NCI-H510A treated with DMSO at 0.1 percent for 48 hours (cell line): ENCODE measurements around the gene PPARD.
"Not testable (repeated sequence)": the region's sequence is repeated elsewhere in the genome, so short reads cannot be mapped to it uniquely, and the experiment has no call there.

Source experiments
- DNase-seq: peaks from one replicate; lab custom pipeline; 2025; lab: John Stamatoyannopoulos, UW

The PPARD gene

DNA sequence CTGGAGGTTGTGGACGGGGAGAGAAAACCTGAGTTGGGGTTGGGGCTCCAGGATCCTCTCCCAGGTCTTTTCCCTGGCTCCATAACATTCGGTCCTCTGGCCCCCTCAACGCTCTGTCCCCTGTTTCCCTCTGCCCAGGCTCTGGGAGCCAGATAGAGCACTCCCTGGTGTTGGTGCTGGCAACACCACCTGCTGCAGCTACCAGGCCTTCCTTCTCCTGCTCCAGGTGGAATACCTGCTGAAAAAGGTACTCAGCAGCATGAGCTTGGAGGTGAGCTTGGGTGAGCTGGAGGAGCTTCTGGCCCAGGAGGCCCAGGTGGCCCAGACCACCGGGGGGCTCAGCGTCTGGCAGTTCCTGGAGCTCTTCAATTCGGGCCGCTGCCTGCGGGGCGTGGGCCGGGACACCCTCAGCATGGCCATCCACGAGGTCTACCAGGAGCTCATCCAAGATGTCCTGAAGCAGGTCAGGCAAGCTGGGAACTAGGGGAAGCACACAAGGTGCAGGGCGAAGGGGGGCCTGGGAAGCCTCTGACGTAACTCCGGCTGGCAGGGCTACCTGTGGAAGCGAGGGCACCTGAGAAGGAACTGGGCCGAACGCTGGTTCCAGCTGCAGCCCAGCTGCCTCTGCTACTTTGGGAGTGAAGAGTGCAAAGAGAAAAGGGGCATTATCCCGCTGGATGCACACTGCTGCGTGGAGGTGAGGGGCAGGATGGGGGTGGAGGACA is 30.1 kb upstream of the PPARD start:
- no peak for DNase-seq

DNA sequence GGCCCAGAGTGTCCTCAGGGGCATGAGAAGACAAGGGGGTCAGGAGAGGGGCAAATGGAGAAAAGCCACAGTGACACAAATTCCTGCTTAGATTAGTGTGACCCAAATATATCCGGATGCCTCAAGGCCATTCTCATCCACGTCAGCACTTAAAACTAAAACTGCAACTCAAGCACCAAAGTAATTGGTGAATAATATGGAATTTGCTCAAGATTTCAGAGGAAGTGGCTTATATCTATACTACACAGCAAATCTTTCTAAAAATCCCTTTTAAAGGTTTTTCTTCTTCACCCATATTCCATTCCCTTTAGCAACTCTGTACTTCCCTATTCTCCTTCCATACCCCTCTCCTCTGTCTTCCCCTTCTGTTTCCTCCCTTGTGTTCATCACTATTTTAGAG is 29.6 kb upstream of the PPARD start:
- DNase-seq: no peak

DNA sequence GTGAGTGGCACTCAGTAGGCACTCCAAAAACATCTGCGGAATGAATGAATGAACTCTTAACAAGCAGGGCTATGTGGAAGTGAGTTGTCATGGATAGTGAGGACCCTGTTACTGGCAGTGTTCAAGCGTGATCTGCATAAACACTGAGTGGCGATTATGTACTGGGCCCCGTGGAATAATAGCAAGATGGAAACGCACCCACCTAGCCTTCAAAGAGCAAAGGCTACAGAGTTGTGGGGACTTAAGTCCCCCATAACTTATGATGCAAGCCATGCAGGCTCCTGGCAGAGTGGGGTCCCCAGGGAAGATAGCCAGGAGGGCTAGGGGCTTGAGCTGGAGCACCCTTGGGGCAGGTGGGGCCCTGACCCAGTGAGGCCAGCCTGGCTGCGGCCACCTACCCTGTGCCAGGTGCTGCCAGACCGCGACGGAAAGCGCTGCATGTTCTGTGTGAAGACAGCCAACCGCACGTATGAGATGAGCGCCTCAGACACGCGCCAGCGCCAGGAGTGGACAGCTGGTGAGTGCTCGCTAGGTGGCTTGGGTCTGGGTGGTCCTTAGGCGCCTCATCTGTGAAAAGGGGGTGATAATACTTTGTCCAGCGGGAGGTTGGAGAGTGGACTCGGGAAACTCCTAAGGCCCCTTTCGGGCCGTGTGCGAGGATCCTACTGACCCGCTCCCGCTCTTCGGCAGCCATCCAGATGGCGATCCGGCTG is 24.7 kb upstream of the PPARD start:
- DNase-seq: no peak

DNA sequence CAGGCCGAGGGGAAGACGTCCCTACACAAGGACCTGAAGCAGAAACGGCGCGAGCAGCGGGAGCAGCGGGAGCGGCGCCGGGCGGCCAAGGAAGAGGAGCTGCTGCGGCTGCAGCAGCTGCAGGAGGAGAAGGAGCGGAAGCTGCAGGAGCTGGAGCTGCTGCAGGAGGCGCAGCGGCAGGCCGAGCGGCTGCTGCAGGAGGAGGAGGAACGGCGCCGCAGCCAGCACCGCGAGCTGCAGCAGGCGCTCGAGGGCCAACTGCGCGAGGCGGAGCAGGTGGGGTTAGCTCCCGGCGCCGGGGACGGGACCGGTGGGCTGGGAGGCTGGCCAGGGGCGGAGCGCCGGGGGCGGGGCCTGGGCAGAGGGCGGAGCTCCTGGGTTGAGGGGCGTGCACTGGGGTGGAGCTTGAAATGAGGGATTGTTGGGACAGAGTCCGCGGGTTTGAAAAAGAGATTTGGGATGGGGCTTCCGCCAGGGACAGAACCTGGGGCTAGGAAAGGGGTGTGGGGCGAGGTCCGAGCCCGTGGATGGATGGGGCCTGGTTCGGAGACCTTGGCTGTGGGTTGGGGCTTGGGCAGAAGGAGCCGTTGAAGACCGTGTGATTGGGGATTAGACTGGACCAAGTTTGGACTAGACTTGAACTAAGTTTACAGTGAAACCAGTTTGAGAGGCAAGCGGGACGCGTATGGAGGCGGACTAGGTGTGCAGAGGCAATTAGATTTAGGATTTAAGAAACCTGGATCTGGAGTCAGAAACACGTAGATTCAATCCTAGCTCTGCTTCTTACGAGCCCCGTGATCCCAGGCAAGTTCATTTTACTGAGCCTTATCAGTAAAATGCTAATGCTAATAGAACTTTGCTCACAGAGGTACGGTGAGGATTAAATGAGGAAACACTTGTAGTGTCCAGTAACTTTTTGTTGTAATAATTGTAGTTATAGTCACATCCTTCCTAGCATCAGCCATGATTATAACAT is 23.9 kb upstream of the PPARD start:
- peak; percentile 82 for DNase-seq

DNA sequence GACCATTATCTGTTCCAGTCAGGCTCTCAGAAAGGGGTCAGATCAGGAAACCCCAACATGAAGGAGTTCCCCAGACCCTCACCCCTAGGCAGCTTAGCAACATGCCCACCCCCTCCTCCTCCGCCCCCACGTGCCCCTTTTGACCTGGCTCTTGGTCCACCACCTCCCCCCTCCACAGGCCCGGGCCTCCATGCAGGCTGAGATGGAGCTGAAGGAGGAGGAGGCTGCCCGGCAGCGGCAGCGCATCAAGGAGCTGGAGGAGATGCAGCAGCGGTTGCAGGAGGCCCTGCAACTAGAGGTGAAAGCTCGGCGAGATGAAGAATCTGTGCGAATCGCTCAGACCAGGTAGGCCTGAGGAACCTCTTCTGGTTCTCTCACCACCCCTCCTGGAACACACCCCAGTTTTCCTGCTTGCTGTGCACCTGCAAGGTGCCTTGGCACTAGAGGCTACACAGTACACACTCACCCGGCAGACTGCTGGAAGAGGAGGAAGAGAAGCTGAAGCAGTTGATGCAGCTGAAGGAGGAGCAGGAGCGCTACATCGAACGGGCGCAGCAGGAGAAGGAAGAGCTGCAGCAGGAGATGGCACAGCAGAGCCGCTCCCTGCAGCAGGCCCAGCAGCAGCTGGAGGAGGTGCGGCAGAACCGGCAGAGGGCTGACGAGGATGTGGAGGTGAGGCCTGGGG is 22.9 kb upstream of the PPARD start:
- no peak for DNase-seq

DNA sequence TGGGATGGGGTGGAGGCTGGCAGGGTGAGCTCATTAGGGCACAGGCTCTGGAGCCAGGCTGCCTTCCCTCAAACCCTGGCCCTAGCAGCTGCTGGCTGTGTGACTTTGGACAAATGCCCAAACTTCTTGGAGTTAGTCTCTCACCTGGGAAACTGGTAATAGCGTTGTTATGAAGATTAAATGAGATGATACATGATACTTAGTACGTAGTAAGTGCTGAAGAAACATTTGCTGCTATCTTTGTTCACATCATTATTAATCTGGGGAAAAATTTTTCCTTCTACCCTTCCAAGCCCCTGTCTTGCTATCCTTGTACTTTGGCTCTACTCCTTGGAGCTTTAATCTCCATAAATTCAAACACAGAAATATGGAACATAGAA is 22.3 kb upstream of the PPARD start:
- DNase-seq: no peak

DNA sequence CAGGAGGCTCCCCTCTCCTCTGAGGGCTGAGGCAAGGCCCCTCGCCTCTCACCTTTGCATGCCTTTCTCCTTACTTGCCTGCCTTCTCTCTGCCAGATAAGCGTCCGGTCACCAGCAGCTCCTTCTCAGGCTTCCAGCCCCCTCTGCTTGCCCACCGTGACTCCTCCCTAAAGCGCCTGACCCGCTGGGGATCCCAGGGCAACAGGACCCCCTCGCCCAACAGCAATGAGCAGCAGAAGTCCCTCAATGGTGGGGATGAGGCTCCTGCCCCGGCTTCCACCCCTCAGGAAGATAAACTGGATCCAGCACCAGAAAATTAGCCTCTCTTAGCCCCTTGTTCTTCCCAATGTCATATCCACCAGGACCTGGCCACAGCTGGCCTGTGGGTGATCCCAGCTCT is 21.3 kb upstream of the PPARD start:
- no peak for DNase-seq

DNA sequence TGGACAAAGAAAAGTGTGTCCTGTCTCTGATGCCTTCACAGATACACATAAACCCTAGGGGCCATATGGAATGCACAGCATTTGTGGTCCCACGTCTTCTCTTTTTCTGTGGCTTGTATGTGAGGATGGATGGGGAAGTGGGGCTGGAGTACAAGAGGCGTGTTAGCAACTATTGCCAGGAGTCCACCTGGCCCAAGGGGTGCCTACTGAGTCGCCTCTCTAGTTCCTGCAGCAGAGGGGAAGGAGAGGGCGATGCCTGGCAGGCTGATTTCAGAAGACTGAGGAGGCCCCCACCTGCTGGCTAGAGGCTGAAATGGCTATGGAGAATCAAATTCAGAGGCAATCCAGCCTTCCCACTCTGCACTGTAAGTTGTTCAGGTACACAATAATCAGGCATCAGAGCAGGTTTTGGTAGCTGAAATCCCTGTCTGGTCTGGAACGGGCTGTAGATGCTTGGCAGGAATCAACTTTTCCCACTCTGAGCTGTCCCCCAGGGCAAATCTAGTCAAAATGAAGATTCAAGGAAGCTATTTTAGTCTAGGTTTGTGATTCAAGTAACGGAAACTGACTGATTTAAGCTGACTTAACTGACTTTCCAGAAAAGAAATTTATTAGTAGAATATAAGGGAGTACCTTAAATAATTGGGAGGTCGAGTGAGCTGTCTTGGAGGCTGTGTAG is 14.9 kb upstream of the PPARD start:
- DNase-seq: peak; percentile 58

DNA sequence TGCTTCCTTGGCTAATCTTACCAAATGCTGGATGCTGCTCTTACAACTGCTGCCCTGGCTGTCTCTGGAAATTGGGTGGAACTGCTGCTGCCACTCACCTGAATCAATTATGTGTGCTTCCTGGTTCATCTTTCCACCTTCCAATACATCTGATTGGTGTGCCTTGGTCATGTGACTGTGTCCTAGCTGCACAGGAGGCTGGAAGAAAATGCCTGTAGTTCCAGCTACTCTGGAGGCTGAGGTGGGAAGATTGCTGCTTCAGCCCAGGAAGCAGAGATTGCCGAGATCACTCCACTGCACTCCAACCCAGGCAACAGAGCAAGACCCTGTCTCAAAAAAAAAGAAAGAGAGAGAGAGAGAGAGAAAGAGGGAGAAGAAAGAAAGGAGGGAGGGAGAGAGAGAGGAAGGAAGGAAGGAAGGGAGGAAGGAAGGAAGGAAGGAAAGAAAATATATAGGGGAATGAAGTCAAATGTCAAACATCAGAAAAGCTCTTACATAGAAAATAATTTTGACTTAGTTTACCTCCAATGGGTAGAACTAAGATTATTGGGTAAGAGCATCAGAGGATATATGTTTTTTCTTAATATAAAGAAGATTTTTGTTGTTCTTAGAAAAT is 14.1 kb upstream of the PPARD start:
- no peak for DNase-seq

DNA sequence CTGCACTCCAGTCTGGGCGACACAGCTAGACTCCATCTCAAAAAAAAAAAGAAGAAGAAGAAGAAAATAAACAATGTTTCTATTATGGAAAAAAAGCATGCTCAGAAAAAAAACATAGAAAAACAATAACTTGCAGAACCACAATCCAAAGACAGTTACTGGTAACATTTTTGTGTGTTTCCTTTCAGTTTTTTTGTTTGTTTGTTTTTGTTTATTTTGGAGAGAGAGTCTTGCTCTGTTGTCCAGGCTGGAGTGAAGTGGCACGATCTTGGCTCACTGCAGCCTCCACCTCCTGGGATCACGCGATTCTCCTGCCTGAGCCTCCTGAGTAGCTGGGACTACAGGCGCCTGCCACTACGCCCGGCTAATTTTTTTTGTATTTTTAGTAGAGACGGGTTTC is 13.4 kb upstream of the PPARD start:
- not testable (repeated sequence) for DNase-seq

DNA sequence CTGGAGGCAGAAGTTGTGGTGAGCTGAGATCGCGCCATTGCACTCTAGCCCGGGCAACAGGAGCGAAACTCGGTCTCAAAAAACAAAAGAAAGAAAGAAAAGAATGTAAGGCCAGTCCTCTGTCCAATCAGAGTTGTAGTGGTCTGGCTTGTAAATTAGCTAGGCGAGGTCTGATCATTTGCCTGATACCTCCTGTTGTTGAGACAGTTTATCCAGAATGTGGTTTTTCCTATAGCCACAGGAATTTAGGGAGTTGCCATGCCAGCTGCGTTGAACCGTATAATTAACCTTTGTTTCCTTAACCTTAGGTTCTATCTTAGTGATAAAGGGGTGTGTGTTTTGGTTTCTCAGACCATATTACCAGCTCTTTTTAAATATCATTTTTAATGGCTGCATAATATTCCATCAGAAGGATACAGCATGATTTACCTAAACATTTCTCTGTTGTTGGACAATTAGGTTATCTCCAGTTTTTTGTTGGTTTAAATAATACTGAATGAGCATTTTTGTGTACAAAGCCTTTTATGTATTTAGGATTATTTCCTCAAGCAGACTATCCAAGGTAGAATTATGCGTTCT is 11.7 kb upstream of the PPARD start:
- no peak for DNase-seq

DNA sequence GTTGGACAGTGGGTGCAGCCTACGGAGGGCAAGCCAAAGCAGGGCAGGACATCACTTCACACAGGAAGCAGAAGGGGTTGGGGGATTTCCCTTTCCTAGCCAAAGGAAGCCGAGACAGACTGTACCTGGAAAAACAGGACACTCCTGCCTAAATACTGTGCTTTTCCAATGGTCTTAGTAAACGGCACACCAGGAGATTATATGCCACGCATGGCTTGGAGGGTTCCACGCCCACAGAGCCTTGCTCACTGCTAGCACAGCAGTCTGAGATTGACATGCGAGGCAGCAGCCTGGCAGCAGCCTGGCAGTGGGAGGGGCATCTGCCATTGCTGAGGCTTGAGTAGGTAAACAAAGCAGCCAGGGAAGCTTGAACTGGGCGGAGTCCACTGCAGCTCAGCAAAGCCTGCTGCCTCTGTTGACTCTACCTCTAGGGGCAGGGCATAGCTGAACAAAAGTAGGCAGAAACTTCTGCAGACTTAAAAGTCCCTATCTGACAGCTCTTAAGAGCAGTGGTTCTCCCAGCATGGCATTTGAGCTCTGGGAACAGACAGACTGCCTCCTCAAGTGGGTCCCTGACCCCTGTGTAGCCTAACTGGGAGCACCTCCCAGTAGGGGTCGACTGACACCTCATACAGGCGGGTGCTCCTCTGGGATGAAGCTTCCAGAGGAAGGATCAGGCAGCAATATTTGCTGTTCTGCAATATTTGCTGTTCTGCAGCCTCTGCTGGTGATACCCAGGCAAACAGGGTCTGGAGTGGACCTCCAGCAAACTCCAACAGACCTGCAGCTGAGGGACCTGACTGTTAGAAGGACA is 10.1 kb upstream of the PPARD start:
- peak; percentile 57 for DNase-seq

DNA sequence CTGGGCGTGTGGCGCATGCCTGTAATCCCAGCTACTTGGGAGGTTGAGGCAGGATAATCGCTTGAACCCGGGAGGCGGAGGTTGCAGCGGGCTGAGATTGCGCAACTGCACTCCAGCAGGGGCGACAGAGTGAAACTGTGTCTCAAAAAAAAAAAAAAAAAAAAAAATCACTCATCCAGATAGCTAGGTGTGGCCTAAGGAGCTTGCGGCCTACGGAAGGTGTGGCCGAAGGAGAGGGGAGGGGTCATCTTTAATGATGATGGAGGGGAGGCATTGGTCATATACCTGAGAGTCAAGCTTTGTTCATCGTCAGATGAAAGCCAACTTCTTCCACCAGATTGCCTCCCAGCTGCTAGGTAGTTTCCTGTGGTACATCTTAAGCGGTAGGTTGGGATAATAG is 801 bp upstream of the PPARD start:
- no peak for DNase-seq

DNA sequence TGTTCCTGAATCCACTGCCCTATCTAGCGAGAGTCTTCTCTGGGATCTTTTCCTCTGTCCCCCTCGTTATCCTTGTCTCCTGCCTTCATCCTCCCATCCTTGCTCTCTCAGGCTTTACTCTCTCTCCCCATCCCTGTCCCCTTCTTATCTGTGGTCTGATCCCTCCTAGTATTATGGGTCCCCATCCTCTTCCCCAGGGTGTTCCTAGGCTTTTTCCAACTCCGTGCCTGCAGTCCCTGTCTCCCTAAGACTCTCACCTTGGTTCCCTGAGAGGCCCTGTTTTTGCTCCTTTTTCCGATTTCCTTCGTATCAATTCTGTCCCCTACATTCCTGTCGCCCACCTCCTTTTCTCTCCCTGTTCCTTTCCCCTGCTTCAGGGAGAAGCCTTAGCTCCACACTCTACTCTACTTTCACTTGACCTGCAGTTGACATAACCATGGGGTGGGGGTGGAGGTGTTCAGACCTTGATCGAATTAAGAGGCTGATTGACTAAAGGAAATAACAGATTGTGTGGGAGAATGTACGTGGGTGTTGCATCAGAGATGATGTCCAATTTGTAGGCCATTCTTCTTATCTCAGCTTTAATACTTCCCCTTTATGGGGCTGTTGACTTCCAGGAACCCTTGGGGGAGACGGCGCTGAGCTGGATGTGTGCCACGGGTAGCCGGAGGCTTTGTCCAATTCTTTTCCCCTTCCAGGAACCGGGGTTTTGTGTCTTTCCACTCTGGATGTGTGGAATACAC is 905 bp downstream of the PPARD start:
- DNase-seq: no peak

DNA sequence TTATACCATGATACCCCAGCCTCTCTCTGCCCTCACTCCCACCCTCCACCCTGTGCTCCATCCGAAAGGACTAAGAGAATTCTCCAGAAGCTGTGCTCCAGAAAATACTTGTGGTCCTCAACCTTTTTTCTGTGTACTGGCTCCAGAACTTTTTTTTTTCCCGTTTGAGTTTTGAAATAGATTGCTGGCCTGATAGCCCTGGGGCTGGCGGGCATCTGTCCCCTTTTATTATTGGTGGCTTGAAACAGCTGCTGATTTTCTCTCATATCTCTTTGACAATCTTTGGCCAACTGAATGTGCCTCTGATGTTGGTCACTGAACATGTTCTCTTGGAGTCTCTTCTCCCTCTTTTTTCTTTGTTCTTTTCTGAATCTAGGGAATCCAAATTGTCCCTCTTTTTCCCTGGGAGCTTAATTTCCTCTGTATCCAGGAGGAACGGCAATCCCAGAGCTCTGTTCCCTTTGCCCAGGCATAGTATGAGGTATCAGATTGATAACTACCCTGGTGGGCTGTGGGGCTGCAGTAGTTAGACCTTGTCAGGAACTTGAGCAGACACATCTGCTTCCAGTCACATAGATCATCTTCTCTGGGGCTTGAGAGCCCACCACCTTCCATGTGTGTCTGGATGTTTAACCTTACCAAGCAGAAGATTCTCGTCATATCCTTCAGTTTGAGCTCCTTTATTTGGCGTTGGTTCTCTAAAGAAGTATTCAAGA is 1.6 kb downstream of the PPARD start:
- no peak for DNase-seq

DNA sequence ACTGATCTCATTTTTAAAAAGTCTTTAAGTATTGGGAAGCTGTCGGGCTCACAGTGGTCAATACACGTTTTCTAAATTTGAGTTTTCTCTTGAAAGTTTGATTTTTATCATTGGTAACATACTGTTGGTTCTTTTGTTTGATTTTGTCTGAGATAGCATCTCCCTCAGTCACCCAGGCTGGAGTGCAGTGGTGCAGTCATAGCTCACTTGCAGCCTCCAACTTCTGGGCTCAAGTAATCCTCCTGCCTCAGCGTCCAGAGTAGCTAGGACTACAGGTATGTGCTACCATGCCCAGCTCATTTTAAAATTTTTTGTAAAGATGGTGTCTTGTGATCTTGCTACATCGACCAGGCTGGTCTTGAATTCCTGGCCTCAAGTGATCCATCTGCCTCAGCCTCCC is 9.1 kb downstream of the PPARD start:
- DNase-seq: no peak

DNA sequence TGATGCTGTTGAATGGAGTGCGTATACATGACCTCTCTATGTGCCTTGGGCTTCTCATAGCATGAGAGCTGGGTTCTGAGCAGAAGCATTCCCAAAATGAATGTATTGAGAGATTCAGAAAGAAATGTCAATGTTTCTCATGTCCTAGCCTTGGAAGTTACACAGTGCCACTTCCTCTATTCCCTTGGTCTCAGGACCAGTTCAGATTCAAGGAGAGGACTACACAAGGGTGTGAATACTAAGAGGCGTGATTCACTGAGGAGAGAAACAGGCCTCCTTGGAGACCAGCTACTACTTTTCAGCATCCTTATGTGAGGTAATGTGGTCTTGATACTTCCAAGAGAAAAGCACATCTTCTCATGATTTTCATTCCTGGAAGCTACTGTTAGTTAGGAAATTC is 10.4 kb downstream of the PPARD start:
- DNase-seq: no peak

DNA sequence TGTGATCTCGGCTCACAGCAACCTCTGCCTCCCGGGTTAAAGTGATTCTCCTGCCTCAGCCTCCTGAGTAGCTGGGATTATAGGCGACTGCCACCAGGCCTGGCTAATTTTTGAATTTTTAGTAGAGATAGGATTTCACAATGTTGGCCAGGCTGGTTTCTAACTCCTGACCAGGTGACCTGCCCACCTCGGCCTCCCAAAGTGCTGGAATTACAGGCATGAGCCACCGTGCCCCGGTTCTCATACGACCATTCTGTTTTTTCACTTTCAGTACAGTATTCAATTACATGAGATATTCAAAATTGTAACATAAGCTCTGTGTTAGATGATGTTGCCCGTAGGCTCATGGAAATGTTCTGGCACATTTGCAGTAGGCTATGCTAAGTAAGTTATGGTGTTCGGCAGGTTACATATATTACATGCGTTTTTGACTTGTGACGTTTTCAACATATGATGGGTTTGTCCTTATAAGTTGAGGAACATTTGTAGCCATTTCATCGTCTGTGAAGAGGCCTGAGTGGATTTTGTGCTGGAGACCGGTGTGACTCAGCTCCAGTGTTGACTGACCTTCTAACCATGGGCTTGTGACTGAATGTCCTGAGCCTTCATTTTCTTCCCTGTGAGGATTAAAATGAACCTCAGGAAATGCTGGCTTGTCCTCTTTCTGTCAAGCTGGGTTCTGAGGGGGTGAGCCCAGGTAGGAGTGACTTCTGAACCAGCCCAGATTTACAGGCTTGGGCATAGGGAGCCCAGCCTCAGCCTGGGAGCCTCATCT is 12.2 kb downstream of the PPARD start:
- no peak for DNase-seq
